ENCODE results near the gene IKZF2.

IKZF2 gene

GRCh38 chr2:213149949-213150314, 1.5 kb downstream of the IKZF2 start:
- DNase-seq: no peak
- no peaks in the 10 kb centered on the region for H3K9me3 ChIP-seq
- no peak overlapping the region for H3K4me3 ChIP-seq (ENCODE audit: low read depth, low read length)
- H3K4me1 ChIP-seq: no peaks in the 10 kb centered on the region
- peaks cover 35% of the 10 kb centered on the region for H3K27me3 ChIP-seq
- TF ChIP-seq CTCF (IDR thresholded peaks at IDR 0.05; ENCODE audit: low read depth, low read length): no peak
- no peaks in the 10 kb centered on the region for H3K36me3 ChIP-seq

GRCh38 chr2:213149294-213149875, 2.0 kb downstream of the IKZF2 start:
- DNase-seq: no peak
- no peak overlapping the region for H3K4me3 ChIP-seq (ENCODE audit: low read depth, low read length)
- H3K36me3 ChIP-seq: no peaks in the 10 kb centered on the region
- TF ChIP-seq CTCF (IDR thresholded peaks at IDR 0.05; ENCODE audit: low read depth, low read length): no peak
- H3K4me1 ChIP-seq: no peaks in the 10 kb centered on the region
- H3K9me3 ChIP-seq: no peaks in the 10 kb centered on the region
- peaks cover 35% of the 10 kb centered on the region for H3K27me3 ChIP-seq

GRCh38 chr2:213148572-213149261, 2.7 kb downstream of the IKZF2 start:
- Histone ChIP-seq H3K4me1 (no peaks in the 10 kb centered on the region), H3K36me3 (no peaks in the 10 kb centered on the region), H3K9me3 (no peaks in the 10 kb centered on the region), H3K27me3 (peaks cover 37% of the 10 kb centered on the region), H3K4me3 (ENCODE audit: low read depth, low read length) (no peak overlapping the region)
- DNase-seq: no peak
- no peak for TF ChIP-seq CTCF (IDR thresholded peaks at IDR 0.05; ENCODE audit: low read depth, low read length)

- Histone ChIP-seq H3K4me3 (ENCODE audit: low read depth, low read length) (no peak overlapping the region), H3K36me3 (no peaks in the 10 kb centered on the region), H3K4me1 (no peaks in the 10 kb centered on the region), H3K27me3 (peaks cover 41% of the 10 kb centered on the region), H3K9me3 (no peaks in the 10 kb centered on the region)
- TF ChIP-seq CTCF (IDR thresholded peaks at IDR 0.05; ENCODE audit: low read depth, low read length): no peak
- no peak for DNase-seq
These were observed 3.9 kb downstream of the IKZF2 start for GRCh38 chr2:213147538-213147937.

GRCh38 chr2:213145715-213146242, 5.6 kb downstream of the IKZF2 start:
- no peak for DNase-seq
- peaks cover 36% of the 10 kb centered on the region for H3K27me3 ChIP-seq
- H3K9me3 ChIP-seq: no peaks in the 10 kb centered on the region
- TF ChIP-seq CTCF (IDR thresholded peaks at IDR 0.05; ENCODE audit: low read depth, low read length): no peak
- no peaks in the 10 kb centered on the region for H3K4me1 ChIP-seq
- H3K4me3 ChIP-seq (ENCODE audit: low read depth, low read length): no peak overlapping the region
- H3K36me3 ChIP-seq: no peaks in the 10 kb centered on the region

GRCh38 chr2:213137064-213137463, 14.3 kb downstream of the IKZF2 start:
- Histone ChIP-seq H3K27me3 (peaks cover 3% of the 10 kb centered on the region; the same call in 1 of the 2 replicates), H3K36me3 (no peaks in the 10 kb centered on the region), H3K9me3 (no peaks in the 10 kb centered on the region), H3K4me3 (ENCODE audit: low read depth, low read length) (no peak overlapping the region), H3K4me1 (no peaks in the 10 kb centered on the region)
- TF ChIP-seq CTCF (IDR thresholded peaks at IDR 0.05; ENCODE audit: low read depth, low read length): no peak
- no peak for DNase-seq
